GM12874 (cell line): ENCODE data around the gene GPR85.

Experiments used
- TF ChIP-seq, protein P1 (sequence below): IDR thresholded peaks from 2 replicates; pipeline ENCODE4 v1.5.1; 2011; ENCODE audit warnings: low read depth, mild to moderate bottlenecking, control low read depth, low read length, moderate library complexity; ENCODE audit not compliant: insufficient read depth

Gene GPR85

DNA sequence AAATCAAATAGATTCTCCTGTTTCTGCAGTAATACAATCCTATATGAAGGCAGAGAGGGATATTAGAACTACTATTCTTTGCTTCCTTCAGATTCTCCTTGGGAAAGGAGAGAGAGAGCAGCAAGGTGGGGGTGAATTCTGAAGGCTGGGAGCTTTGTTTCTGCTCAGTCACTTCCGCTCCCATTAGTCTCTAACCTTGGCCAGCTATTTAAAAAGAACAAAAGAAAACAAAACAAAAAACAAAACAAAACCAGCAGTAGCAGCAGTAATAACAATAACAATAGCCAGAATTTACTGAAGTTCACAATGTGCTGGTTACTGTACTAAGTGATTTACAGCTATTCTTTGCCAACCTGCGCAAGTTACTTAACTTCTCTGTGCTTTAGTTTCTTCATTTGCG is 9.9 kb downstream of the GPR85 start:
- TF ChIP-seq, protein P1, sequence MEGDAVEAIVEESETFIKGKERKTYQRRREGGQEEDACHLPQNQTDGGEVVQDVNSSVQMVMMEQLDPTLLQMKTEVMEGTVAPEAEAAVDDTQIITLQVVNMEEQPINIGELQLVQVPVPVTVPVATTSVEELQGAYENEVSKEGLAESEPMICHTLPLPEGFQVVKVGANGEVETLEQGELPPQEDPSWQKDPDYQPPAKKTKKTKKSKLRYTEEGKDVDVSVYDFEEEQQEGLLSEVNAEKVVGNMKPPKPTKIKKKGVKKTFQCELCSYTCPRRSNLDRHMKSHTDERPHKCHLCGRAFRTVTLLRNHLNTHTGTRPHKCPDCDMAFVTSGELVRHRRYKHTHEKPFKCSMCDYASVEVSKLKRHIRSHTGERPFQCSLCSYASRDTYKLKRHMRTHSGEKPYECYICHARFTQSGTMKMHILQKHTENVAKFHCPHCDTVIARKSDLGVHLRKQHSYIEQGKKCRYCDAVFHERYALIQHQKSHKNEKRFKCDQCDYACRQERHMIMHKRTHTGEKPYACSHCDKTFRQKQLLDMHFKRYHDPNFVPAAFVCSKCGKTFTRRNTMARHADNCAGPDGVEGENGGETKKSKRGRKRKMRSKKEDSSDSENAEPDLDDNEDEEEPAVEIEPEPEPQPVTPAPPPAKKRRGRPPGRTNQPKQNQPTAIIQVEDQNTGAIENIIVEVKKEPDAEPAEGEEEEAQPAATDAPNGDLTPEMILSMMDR = no peak

DNA sequence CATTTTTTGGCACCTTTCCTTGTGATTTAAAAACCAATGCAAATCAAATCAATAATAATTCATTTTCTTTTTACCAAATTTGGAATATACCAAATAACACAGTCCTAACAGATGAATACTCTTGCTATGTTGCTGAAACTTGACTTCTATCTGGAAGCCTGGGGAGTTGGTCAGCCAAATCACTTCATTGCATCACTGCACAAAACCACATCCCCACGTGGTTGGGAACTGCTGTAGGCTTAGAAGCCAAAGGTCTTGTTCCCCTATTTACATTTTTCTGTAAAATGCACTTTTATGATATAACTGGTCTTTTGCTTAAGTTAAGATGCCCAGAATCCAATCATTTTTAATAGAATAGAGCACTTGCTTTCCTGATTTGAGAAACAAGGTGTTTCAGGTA is 15.2 kb downstream of the GPR85 start:
- TF ChIP-seq, protein P1 = no peak

DNA sequence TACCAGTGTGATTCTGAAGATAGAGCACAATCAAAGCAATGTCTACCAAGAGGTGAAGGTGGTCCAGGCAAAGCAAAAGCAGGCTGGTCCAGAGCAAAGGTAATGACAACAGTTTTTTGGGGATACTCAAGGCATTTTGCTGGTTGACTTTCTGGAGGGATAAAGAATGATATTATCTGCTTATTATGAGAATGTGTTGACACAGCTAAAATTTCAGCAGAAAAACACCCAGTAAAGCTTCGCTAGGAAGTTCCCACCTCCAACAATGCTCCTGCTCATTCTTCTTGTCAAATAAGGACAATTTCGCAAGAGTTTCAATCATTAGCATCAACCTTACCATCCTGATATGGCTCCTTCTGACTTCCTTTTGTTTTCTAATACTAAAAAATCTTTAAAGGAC is 24.1 kb downstream of the GPR85 start:
- TF ChIP-seq, protein P1 = no peak

DNA sequence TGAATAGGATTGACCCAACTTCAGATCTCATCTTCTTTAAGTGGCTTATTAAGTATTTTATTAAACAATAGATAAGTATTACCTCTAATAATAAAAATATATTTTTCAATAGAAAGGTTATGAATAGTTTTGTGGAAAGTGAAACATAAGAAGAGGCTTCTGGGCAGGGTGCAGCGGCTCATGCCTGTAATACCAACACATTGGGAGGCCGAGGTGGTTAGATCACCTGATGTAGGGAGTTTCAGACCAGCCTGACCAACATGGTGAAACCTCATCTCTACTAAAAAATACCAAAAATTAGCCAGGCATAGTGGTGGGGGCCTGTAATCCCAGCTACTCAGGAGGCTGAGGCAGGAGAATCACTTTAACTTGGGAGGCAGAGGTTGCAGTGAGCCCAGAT is 26.5 kb downstream of the GPR85 start:
- TF ChIP-seq, protein P1 = no peak

DNA sequence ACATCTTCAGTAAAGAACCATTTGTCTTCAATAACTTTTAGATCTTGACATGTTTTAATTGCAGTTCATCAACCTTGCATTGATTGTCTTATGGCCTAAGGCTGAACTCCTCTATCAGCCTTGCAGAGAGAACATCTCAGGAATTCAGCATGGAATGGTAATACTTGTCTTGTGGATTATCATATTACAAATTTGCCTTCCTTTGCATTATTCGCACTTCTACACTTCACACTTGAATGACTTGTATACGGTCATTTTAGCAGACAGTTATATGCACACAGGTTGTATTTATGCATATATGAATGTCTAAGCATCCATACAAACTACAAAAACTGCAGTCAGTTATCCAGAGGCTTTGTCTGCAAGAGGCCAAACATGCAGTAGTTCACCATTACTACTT is 31.7 kb downstream of the GPR85 start:
- TF ChIP-seq, protein P1 = no peak

DNA sequence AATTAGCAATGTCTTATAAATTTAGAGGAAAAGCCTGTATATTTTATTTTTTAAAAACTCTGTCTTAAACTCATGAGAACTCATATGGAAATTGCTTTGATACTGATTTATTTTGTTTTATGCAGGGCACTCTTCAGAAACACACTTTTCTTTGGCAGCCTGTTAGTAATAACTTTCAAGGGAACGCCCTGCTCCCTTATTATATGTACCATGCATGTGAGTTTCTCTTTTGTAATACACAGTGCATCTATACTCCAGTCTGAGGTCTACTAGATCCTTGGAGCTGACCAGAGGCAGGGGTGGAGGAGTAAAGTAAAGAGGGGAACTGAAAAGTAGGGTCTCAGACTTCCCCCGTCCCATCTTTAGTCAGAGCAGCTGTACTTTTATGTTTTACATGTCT is 40.2 kb downstream of the GPR85 start:
- TF ChIP-seq, protein P1 = no peak

DNA sequence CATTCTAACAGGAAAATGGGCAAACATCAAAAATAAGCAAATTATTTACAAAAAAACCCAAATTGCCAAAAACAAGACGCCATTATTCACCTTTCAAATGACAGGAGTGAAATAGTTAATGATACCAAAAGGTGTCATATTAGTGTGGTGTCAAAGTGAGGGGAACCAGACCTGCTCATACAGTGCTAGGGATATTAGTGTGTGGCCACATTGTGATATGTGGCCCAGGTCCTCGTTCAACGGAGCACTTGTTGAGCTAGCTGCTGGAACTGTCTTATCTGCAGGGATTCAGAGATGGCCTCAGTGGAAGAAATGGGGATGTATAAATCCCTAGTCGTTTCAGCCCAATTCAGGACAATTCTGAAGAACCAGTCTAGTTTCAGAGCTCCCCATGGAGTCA is 41.2 kb downstream of the GPR85 start:
- TF ChIP-seq, protein P1 = no peak

DNA sequence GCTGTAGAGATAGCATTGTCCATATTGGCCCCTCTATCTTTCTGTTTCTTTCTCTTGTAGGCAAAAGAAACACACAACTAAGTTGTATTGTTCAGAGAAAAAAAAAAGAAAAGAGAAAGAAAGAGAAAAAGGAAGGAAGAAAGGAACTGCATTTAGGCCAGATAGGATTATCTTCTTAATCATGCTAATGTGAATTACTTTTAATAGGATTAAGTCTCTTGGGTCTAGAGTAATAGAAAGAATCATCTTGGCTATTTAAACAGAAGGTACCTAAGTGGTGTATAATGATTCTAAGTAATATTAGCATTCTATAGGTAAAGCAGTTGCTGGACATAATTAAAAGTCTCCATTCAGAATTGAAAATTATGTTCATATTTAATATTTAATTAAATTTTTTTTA is 42.2 kb downstream of the GPR85 start:
- TF ChIP-seq, protein P1 = no peak
